Occipital lobe (tissue), 2 donors: ENCODE data around the gene RNF212. TPM values are rescaled to one million over a fixed set of nuclear protein-coding genes. Genes with fewer than 3 reads are reported as not detected.

Experiments
- DNase-seq: peaks from one replicate; lab custom pipeline; 2025; lab: John Stamatoyannopoulos, UW
- total RNA-seq: library from RNA; depleted of rRNA; stranded (reverse); fragments of >200 nt; gene quantifications from one replicate; pipeline ENCODE4 v1.2.3, GENCODE V29; 2014

The RNF212 gene
- total RNA-seq, 1 donor from 2014 or later: 1.1 TPM

- no peak for DNase-seq
Measured at GRCh38 chr4:1115528-1116293, 2.3 kb upstream of the RNF212 start.

- DNase-seq: no peak
Measured at GRCh38 chr4:1112821-1113182, 562 bp downstream of the RNF212 start.

- DNase-seq: no peak
Measured at GRCh38 chr4:1112174-1112820, 1.1 kb downstream of the RNF212 start.

- no peak for DNase-seq
Measured at GRCh38 chr4:1111259-1111809, 2.0 kb downstream of the RNF212 start.

- DNase-seq: no peak
Measured at GRCh38 chr4:1109898-1110506, 3.4 kb downstream of the RNF212 start.

GRCh38 chr4:1109333-1109732 is 4.0 kb downstream of the RNF212 start:
- DNase-seq: no peak

- no peak for DNase-seq
Measured at GRCh38 chr4:1105662-1106061, 7.7 kb downstream of the RNF212 start.

GRCh38 chr4:1105067-1105466 is 8.3 kb downstream of the RNF212 start:
- DNase-seq: no peak

GRCh38 chr4:1104647-1105046 is 8.7 kb downstream of the RNF212 start:
- DNase-seq: no peak

GRCh38 chr4:1099684-1100335 is 13.6 kb downstream of the RNF212 start:
- DNase-seq: no peak

- no peak for DNase-seq
Measured at GRCh38 chr4:1099270-1099669, 14.1 kb downstream of the RNF212 start.

GRCh38 chr4:1098311-1098925 is 14.9 kb downstream of the RNF212 start:
- no peak for DNase-seq

- no peak for DNase-seq
Measured at GRCh38 chr4:1097553-1097952, 15.8 kb downstream of the RNF212 start.

GRCh38 chr4:1096841-1097240 is 16.5 kb downstream of the RNF212 start:
- no peak for DNase-seq

- DNase-seq: no peak
Measured at GRCh38 chr4:1094336-1094690, 19.1 kb downstream of the RNF212 start.

GRCh38 chr4:1093391-1094335 is 19.7 kb downstream of the RNF212 start:
- DNase-seq: no peak

- DNase-seq: no peak
Measured at GRCh38 chr4:1092983-1093361, 20.4 kb downstream of the RNF212 start.

GRCh38 chr4:1092026-1092982 is 21.1 kb downstream of the RNF212 start:
- no peak for DNase-seq

- no peak for DNase-seq
Measured at GRCh38 chr4:1091561-1091995, 21.8 kb downstream of the RNF212 start.
